Upper lobe of left lung (tissue), 4 donors: ENCODE results near the gene SLC16A11.

ENCODE experiments used
- CTCF ChIP-seq, 6 experiments: fragments of 450-650 bp in 4 of 6; fragments of 200-600 bp in 2 of 6; sonication (generic) in 2 of 6; IDR thresholded peaks; one replicate each; pipeline ENCODE4 v1.5.1; 2016 to 2019; ENCODE audit warnings: antibody characterized with exemption in 6 of 6
- POLR2A ChIP-seq, 4 donors: fragments of 450-650 bp; IDR thresholded peaks; one replicate each; pipeline ENCODE4 v1.5.1; 2016 to 2017; ENCODE audit warnings: antibody characterized with exemption in 4 of 4, mild to moderate bottlenecking in 2 of 4
- POLR2AphosphoS5 ChIP-seq, 2 donors: sonication (generic); formaldehyde crosslinking; IDR thresholded peaks; one replicate each; pipeline ENCODE4 v1.5.1; 2017; ENCODE audit warnings: antibody characterized with exemption in 2 of 2

- TF ChIP-seq CTCF (IDR thresholded peaks at IDR 0.05) (no peak), POLR2AphosphoS5 (IDR thresholded peaks at IDR 0.05) (peak; percentile 70 to 95), POLR2A (IDR thresholded peaks at IDR 0.05) (peak in 3 of 4 donors; percentile 51 to 77 (median 60))
These were observed 20.1 kb downstream of the SLC16A11 start for GRCh38 chr17:7023576-7024401.
